ENCODE results near the gene CAVIN1.
"Not testable (repeated sequence)": the region's sequence is repeated elsewhere in the genome, so short reads cannot be mapped to it uniquely, and the experiment has no call there.

The CAVIN1 gene

DNA sequence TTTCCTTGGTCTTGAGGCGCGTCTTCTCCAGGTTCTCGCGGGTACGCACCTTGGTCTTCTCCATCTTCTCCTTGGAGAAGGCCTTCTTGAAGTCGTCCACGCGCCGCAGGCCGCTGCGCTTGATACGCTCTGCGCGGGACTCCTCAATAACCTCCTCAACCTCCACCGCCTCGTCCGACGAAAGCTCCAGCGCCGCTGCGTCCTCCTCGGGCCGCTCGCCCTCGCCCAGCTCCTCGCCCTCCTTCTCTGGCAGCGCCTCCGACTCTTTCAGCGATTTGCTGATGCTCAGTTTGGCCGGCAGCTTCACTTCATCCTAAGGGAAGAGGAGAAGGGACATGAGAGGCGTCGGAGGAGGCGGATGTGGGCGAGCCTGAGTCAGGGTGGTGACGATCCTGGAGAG is 18.0 kb downstream of the CAVIN1 start:
- DNase-seq (ENCODE audit: low read depth) = no peak

DNA sequence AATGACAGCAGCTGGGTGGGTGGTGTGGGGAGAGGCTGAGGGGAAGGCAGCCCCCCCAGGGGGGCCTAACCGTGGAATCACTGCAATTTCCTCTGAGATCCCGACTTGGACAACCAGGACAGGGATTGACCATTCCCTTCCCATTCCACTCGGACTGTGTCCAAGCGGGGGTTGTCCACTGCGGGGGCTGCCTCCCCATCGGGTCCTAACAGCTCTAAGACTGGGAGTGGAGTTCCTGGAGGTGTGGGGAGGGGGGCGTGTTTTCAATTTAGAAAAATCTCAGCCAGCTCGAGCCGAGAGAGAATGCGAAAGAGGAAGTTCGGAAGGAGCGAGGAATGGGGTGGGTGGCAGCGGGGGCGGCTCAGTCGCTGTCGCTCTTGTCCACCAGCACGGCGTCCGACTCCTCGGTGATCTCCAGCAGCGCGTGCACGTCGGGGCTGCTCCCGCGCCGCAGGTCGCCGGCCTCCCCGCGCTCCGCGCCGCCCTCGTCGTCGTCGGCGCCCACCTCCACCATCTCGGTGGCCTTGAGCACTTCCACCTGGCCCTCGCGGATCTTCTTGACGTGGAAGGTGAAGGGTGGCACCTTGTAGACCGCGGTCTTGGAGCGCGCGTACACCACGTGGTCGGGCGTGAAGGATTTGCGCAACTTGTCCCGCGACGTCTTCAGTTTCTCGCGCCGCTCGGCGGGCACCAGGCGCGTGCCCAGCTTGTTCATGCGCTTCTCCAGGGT is 18.6 kb downstream of the CAVIN1 start:
- no peak for DNase-seq (ENCODE audit: low read depth)

GRCh38 chr17:42403150-42403549 is 19.9 kb downstream of the CAVIN1 start:
- DNase-seq (ENCODE audit: low read depth) = peak; percentile 45

DNA sequence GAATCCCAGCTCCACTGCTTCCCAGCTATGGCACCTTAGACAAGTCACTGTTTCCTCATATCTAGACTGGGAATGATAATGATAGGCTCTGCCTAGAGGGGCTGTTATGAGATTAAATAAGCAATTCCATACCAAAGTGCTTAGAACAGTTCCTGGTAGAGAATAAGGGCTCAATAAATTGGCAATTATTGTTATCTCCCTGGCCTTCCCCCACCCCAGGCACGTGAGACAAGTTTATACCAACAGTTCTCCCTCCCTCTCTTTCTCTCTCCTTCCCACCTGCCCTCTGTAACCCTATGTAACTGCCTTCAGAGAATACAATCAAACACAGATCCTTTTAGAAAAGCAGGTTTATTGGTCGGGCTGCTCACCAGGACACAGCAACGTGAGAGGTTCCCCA is 20.9 kb downstream of the CAVIN1 start:
- no peak for DNase-seq (ENCODE audit: low read depth)

DNA sequence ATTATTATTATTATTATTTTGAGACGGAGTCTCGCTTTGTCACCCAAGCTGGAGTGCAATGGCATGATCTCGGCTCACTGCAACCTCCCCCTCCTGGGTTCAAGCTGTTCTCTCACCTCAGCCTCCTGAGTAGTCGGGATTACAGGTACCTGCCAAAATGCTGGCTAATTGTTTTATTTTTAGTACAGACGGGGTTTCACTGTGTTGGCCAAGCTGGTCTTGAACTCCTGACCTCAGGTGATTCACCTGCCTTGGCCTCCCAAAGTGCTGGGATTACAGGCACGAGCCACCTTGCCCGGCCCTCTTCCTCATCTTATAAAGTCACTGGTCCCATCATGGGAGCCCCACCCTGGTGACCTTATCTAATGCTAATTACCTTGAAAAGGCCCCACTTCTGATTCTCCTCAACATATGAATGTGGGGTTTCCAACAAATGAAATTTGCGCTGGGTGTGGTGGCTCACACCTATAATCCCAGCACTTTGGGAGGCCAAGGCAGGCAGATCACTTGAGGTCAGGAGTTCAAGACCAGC is 22.1 kb downstream of the CAVIN1 start:
- DNase-seq (ENCODE audit: low read depth) = not testable (repeated sequence)

DNA sequence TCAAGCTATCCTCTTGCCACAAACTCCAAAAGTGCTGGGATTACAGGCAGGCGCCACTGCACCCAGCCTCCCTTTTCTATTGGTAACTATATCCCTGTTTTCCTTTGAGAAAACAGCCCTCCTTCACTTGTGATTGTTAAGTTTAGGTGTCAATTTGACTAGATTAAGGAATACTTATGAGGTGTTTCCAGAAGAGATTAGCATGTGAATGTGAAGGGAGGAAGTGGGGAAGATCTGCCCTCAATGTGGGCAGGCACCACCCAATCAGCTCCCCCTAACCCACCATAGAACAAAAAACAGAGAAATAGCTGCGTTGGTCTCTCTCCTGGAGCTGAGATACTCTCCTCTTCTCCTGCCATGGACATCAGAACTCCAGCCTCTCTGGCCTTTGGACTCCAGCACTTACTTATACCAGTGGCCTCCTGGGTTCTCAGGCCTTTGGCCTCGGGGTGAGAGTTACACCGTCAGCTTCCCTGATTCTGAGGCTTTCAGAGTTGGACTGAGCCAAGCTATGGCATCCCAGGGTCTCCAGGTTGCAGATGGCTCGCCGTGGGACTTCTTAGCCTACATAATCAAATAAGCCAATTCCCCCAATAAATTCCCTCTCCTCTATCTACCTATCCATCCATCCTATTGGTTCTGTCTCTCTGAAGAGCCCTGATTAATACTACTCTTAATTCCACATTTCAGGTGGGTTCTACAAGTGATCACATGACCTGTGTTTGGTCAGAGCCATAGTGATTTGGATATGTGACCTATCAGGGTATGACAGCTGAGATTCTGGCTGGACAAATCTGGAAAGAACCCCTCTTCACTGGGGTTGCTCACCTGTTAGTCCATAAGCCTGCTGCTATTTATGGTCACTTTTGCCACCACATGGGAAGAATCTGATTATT is 22.9 kb downstream of the CAVIN1 start:
- no peak for DNase-seq (ENCODE audit: low read depth)

DNA sequence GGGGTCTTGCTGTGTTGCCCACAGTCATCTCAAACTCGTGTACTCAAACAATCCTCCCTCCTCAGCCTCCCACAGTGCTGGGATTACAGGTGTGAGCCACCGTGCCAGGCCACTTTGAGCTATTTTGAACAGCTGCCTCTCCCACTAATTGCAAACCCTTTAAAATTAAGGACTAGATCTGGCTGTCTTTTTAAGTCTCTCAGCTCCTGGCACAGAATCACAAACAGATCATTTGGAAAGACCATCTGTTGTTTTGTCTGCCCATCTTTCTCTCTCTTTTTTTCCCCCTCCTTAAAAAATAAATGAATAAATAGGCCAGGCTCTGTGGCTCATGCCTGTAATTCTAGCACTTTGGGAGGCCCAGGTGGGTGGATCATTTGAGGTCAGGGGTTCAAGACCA is 23.9 kb downstream of the CAVIN1 start:
- DNase-seq (ENCODE audit: low read depth) = no peak

GRCh38 chr17:42395601-42396000 is 27.5 kb downstream of the CAVIN1 start:
- not testable (repeated sequence) for DNase-seq (ENCODE audit: low read depth)

GRCh38 chr17:42394838-42395237 is 28.2 kb downstream of the CAVIN1 start:
- DNase-seq (ENCODE audit: low read depth) = no peak

GRCh38 chr17:42392692-42393415 is 30.2 kb downstream of the CAVIN1 start:
- no peak for DNase-seq (ENCODE audit: low read depth)

GRCh38 chr17:42391439-42391838 is 31.6 kb downstream of the CAVIN1 start:
- not testable (repeated sequence) for DNase-seq (ENCODE audit: low read depth)

DNA sequence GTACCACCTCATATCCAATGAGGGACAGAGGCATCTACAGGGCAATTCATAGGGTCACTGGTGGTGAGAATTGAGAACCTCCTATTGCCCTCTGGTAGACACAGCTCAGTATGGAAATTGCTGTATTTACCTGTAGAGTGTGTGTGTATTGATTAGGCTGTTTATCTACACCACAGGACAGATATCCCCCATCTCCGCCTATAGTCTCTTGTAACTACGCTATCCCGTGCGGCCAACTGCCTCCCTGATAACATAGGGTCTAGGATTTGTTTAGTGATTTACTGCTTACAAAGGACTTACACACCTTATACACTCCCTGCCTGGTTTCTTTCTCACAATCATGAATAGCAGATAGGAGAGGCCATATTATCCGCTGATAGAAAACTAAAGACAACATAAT is 33.2 kb downstream of the CAVIN1 start:
- DNase-seq (ENCODE audit: low read depth) = no peak

- no peak for DNase-seq (ENCODE audit: low read depth)
These were observed 34.0 kb downstream of the CAVIN1 start for GRCh38 chr17:42389135-42389417.

GRCh38 chr17:42388381-42389134 is 34.5 kb downstream of the CAVIN1 start, which contains the start of gene STAT3:
STAT3 (minus strand) TSS chr17:42388442; CDS start chr17:42348516, 39,926 bp downstream.
- DNase-seq (ENCODE audit: low read depth) = peak; percentile 100

GRCh38 chr17:42387661-42388380 is 35.2 kb downstream of the CAVIN1 start:
- DNase-seq (ENCODE audit: low read depth) = peak; percentile 20

DNA sequence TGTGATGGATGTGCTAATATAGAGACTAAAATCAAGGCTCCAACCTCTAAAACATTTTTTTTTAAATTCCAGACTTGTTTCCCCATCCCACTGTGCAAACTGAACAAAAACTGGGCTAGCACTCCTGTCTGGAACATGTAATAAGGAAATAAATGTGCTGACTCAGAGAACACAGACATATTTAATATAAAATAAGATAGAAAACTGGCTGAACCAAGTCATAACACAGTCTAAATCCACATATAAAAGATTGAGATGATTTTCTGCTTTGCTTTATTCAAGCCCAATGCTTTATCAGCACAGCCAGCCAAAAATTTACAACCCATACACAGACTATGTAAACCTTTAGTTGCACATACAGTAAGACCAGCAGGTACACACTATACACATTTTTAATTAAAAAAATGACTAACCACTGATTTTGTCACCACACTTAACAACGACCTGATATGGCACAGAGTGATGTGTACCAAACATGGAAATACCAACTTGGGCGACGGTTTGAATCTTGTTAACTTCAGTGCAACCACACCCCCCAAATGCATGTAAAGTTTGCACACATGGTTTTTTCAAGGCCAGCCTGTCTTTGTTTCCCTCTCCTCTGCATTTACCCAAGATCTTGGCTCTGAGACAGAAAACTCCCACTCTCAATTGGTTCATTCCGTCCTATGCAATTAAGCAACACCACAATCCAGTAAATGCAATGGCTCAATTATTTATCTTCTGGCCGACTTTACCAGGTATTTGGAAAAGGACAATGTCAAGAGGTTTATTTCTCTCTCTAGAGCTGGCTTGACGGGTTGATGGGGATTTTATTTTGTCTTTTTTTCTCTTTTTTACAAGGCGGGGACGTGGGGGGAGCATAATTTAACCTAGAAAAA is 36.0 kb downstream of the CAVIN1 start:
- no peak for DNase-seq (ENCODE audit: low read depth)

DNA sequence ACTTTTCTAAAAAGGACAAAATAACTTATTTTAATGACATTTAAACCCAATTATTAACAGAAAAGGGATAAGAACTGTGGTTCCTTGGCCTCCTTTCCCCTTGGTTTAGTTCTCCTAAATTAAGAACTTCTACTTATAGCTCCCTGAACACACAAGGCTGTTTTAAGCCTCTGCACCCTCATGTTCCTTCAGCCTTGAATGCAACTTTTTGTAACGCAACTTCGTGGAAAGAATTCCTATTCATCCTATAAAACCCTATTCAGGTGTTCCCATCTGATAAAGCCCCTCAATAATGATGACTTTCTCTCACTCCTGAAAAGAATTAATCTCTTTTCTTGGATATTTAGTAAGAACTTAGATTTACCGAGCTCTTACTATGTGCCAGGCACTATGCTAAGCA is 41.2 kb downstream of the CAVIN1 start:
- no peak for DNase-seq (ENCODE audit: low read depth)

DNA sequence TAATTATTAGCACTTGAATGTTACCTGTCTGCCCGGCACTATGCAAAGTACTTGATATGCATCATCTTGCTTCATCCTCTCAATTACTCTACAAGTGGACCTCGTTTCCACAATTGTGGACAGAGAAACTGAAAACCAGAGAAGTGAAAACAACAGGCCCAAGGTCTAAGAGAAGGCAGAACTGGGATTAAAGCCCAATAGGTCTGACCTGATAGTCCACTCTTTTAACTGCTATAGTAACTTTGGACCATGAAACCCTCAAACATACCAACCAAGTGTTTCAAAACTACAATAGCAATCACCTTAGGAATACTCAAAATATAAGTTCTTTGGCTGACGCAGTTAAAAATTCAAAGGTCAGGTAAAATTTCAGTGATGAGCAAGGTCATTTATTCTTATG is 42.1 kb downstream of the CAVIN1 start:
- DNase-seq (ENCODE audit: low read depth) = no peak

- DNase-seq (ENCODE audit: low read depth) = no peak
These were observed 44.0 kb downstream of the CAVIN1 start for GRCh38 chr17:42378959-42379594.

All from stimulated activated CD8-positive, alpha-beta memory T cell treated with anti-CD3 and anti-CD28 coated beads, Interleukin-4, amount 100 ng/mL, for 24 hours (primary cell).